ENCODE results near the gene HAL. TPM values are rescaled to one million over a fixed set of nuclear protein-coding genes. Genes with fewer than 3 reads are reported as not detected.

HAL gene
- total RNA-seq, 1 experiment from 2014 or later, result 0.39 TPM

- H3K27ac Mint-ChIP-seq, result no peak overlapping the region
- TF ChIP-seq ESRRA (CRISPR knock-in tag; IDR thresholded peaks at IDR 0.05; ENCODE audit: borderline replicate concordance), result no peak
- no peak for TF ChIP-seq ETV6 (CRISPR knock-in tag; IDR thresholded peaks at IDR 0.05)
- TF ChIP-seq E2F1 (CRISPR knock-in tag; IDR thresholded peaks at IDR 0.05), result no peak
- TF ChIP-seq ZNF425 (CRISPR knock-in tag; conservative IDR thresholded peaks at IDR 0.05), result no peak
- TF ChIP-seq, protein P1, sequence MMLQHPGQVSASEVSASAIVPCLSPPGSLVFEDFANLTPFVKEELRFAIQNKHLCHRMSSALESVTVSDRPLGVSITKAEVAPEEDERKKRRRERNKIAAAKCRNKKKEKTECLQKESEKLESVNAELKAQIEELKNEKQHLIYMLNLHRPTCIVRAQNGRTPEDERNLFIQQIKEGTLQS (CRISPR knock-in tag; conservative IDR thresholded peaks at IDR 0.05), result no peak
- TF ChIP-seq OVOL2 (CRISPR knock-in tag; IDR thresholded peaks at IDR 0.05; ENCODE audit: borderline replicate concordance), result no peak
- TF ChIP-seq NR3C1 (CRISPR knock-in tag; conservative IDR thresholded peaks at IDR 0.05; ENCODE audit: low read depth), result no peak
- TF ChIP-seq KAT7 (CRISPR knock-in tag; IDR thresholded peaks at IDR 0.05; ENCODE audit: borderline replicate concordance), result no peak
- no peak for TF ChIP-seq HMGA2 (CRISPR knock-in tag; IDR thresholded peaks at IDR 0.05)
- no peak for TF ChIP-seq SMAD3 (CRISPR knock-in tag; IDR thresholded peaks at IDR 0.05; ENCODE audit: borderline replicate concordance)
- no peaks in the 10 kb centered on the region for H3K27me3 Mint-ChIP-seq (ENCODE audit: low read depth)
- no peak overlapping the region for H3K4me3 Mint-ChIP-seq
- POLR2A ChIA-PET, result no interaction called here
- peaks cover 21% of the 10 kb centered on the region for H3K4me1 Mint-ChIP-seq
- CTCF ChIA-PET, result no interaction called here
- no peaks in the 10 kb centered on the region for H3K9me3 Mint-ChIP-seq
- ATAC-seq, result no peak
- no peaks in the 10 kb centered on the region for H3K36me3 Mint-ChIP-seq
- DNase-seq (ENCODE audit: low spot score), result no peak
These were observed 13.5 kb downstream of the HAL start for GRCh38 chr12:95982602-95983001.

DNA sequence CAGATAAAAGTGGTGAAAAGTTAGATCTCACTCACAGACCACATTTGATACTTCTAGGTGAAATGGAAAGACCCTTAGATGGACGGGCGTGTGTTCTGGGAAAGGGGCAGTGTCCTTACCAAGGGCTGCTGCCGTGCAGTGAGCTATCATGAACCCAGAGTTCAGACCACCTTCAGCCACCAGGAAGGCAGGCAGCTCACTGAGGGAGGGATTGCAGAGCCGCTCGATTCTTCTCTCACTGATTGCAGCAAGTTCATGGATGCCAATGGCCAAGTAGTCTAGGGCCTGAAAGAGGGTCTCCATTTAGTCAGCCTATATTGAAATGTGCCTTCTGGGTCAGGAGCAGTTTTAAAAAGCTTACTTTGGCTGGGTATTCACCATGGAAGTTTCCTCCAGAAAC lies 15.7 kb downstream of the HAL start:
- DNase-seq (ENCODE audit: low spot score) (no peak), ATAC-seq (no peak)
- Mint-ChIP-seq H3K27me3 (ENCODE audit: low read depth) (no peaks in the 10 kb centered on the region), H3K36me3 (no peaks in the 10 kb centered on the region), H3K9me3 (no peaks in the 10 kb centered on the region), H3K4me3 (no peak overlapping the region), H3K4me1 (peaks cover 11% of the 10 kb centered on the region), H3K27ac (no peak overlapping the region)
- TF ChIP-seq, protein P2, sequence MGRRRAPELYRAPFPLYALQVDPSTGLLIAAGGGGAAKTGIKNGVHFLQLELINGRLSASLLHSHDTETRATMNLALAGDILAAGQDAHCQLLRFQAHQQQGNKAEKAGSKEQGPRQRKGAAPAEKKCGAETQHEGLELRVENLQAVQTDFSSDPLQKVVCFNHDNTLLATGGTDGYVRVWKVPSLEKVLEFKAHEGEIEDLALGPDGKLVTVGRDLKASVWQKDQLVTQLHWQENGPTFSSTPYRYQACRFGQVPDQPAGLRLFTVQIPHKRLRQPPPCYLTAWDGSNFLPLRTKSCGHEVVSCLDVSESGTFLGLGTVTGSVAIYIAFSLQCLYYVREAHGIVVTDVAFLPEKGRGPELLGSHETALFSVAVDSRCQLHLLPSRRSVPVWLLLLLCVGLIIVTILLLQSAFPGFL (CRISPR knock-in tag; IDR thresholded peaks at IDR 0.05; ENCODE audit: borderline replicate concordance), result no peak
- no peak for TF ChIP-seq ZNF396 (CRISPR knock-in tag; IDR thresholded peaks at IDR 0.05; ENCODE audit: borderline replicate concordance)
- TF ChIP-seq, protein P3, sequence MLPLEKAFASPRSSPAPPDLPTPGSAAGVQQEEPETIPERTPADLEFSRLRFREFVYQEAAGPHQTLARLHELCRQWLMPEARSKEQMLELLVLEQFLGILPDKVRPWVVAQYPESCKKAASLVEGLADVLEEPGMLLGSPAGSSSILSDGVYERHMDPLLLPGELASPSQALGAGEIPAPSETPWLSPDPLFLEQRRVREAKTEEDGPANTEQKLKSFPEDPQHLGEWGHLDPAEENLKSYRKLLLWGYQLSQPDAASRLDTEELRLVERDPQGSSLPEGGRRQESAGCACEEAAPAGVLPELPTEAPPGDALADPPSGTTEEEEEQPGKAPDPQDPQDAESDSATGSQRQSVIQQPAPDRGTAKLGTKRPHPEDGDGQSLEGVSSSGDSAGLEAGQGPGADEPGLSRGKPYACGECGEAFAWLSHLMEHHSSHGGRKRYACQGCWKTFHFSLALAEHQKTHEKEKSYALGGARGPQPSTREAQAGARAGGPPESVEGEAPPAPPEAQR (CRISPR knock-in tag; IDR thresholded peaks at IDR 0.05), result no peak
- ChIA-PET POLR2A (no interaction called here), CTCF (interaction anchor here (2.6 kb wide), 1 partner anchor 18 kb away, joined by 7 read pairs; no protein-coding TSS in a partner anchor)

GRCh38 chr12:95978774-95979173 lies 17.4 kb downstream of the HAL start:
- ATAC-seq (no peak), DNase-seq (ENCODE audit: low spot score) (no peak)
- Mint-ChIP-seq H3K9me3 (no peaks in the 10 kb centered on the region), H3K4me3 (no peak overlapping the region), H3K4me1 (peaks cover 11% of the 10 kb centered on the region), H3K27ac (no peak overlapping the region), H3K36me3 (no peaks in the 10 kb centered on the region), H3K27me3 (ENCODE audit: low read depth) (no peaks in the 10 kb centered on the region)
- ChIA-PET CTCF (interaction anchor here (2.6 kb wide), 1 partner anchor 19 kb away, joined by 7 read pairs; no protein-coding TSS in a partner anchor), POLR2A (no interaction called here)
- TF ChIP-seq ZNF416 (CRISPR knock-in tag; IDR thresholded peaks at IDR 0.05), result no peak
- no peak for TF ChIP-seq AFF4 (CRISPR knock-in tag; IDR thresholded peaks at IDR 0.05; ENCODE audit: borderline replicate concordance)
- TF ChIP-seq ESRRA (CRISPR knock-in tag; IDR thresholded peaks at IDR 0.05; ENCODE audit: borderline replicate concordance), result no peak
- TF ChIP-seq, protein P4, sequence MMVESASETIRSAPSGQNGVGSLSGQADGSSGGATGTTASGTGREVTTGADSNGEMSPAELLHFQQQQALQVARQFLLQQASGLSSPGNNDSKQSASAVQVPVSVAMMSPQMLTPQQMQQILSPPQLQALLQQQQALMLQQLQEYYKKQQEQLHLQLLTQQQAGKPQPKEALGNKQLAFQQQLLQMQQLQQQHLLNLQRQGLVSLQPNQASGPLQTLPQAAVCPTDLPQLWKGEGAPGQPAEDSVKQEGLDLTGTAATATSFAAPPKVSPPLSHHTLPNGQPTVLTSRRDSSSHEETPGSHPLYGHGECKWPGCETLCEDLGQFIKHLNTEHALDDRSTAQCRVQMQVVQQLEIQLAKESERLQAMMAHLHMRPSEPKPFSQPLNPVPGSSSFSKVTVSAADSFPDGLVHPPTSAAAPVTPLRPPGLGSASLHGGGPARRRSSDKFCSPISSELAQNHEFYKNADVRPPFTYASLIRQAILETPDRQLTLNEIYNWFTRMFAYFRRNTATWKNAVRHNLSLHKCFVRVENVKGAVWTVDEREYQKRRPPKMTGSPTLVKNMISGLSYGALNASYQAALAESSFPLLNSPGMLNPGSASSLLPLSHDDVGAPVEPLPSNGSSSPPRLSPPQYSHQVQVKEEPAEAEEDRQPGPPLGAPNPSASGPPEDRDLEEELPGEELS (CRISPR knock-in tag; IDR thresholded peaks at IDR 0.05), result no peak
- no peak for TF ChIP-seq MXD4 (CRISPR knock-in tag; IDR thresholded peaks at IDR 0.05; ENCODE audit: borderline replicate concordance)
- TF ChIP-seq FOXK1 (CRISPR knock-in tag; IDR thresholded peaks at IDR 0.05), result no peak
- no peak for TF ChIP-seq IRF2 (CRISPR knock-in tag; IDR thresholded peaks at IDR 0.05; ENCODE audit: borderline replicate concordance, low read depth)
- no peak for TF ChIP-seq PRRX2 (CRISPR knock-in tag; IDR thresholded peaks at IDR 0.05)
- TF ChIP-seq ZNF263 (CRISPR knock-in tag; IDR thresholded peaks at IDR 0.05; ENCODE audit: low read depth), result no peak

All from WTC11 (cell line).